CMK (cell line): Measurements from ENCODE around the gene APOOL.

ENCODE experiments used
- DNase-seq: peaks from one replicate; pipeline ENCODE4 v3.0.0-alpha.2; 2010; ENCODE audit warnings: low read depth

Gene APOOL

DNA sequence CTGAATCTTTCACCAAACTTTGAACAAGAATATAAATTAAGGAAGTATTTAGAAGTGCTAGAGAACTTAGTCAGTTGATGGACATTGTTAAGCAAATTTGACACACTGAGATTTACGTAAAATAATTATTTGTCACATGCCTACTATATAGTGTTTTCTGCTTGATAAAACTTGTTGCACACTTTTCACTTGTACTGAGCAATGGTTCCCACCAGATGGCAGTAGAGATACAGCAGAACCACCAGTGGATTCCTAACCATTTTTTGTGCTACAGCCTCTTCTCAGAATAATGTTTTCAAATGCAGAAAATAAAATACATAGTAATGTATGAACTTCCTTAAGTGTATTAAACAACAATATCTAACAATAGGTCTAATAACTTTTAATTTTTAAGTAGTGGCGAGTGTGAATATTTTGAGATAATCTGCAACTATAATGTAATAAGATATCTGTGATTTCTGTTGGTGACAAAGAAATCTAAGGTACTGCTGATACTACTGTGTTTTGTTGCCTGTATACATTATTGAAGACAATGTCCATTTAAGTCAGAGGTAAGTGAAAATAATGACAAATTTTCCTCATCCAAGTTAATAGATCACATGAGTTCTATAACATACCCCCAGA, 81.2 kb downstream of the APOOL start:
- no peak for DNase-seq

DNA sequence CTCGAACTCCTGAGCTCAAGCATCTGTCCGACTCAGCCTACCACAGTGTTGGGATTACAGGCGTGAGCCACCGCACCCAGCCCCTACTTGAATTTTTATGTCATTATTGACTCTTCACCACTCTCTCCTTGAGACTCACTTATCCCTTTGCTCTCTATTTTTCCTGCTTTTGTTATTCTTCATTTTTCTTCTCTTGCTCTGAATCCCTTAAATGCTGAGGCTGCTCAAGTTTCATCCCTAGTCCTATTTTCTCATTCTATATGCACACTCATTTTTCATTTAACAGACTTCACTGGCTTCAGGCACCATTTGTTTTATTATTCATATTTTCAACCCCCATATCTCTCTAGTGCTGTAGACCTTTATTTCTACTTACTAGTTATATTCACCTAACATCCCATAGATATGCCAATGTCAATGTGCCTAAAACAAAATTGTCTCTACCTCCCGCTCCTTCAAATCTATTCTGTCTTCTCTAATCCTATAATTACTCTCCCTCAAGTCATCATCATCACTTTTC, 85.7 kb downstream of the APOOL start:
- no peak for DNase-seq

DNA sequence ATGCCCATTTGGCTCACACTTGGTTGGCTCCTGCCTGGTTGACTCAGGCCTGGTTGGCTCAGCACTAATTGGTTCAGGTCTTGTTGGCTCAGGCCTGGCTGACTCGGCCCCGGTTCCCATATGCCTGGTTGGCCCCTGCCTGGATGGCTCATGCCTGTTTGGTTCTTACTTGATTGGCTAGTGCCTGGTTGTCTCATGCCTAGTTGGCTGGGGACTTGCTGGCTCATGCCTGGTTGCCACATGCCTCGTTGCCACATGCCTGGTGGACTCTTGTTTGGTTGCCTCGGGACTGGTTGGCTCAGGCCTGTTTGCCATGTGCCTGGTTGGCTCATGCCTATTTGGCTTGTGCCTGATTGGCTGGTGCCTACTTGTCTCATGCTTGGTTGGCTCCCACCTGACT, 103.7 kb downstream of the APOOL start:
- DNase-seq: no peak

DNA sequence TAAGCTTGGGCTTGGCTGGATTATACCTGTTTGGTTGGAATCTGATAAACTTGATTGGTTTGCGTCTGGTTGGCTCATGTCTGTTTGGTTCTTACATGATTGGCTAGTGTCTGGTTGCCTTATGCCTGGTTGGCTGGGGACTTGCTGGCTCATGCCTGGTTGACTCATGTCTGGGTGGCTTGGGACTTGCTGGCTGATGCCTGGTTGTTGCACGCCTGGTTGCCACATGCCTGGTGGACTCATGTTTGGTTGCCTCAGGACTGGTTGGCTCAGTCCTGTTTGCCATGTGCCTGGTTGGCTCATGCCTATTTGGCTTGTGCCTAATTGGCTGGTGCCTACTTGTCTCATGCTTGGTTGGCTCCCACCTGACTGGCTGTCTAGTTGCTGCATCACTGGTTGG, 104.5 kb downstream of the APOOL start:
- no peak for DNase-seq

DNA sequence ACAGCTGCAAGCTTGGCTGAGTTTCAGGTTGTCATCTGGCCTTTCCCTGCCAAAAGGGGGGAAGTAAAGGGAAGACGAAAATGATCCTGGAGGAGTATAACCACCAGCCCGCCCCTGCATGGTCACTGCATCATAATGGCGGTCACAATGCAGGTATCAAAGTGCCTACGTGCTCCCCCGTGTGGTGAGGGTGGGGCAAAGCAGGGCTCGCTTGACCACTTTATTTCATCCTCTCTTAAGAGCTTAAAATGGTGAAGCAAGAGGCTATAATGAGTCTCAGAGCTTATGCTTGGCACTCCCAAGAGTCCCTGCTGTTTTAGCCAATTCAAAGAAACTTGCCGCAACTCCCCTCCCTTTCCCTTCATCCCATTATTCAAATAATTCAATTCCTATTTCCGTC, 105.6 kb downstream of the APOOL start:
- DNase-seq: no peak

DNA sequence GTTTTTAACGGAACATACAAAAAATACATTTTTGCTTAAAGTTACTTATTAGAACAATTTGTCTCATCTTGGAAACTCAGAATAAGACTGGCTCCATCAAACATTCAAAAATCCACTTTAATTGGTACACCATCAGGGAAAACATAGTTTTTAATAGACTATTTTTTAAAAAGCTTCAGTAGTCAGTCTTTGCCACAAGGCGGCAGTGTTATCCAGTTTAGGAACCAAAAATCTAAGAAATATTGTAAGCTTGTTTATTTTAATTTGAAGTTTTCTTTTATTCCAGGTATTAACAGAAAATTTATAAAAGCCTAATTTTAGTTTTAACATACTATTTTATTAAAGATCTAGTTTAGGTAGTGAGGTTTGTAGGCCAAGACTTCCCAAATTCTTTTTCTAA, 107.7 kb downstream of the APOOL start:
- DNase-seq: no peak

DNA sequence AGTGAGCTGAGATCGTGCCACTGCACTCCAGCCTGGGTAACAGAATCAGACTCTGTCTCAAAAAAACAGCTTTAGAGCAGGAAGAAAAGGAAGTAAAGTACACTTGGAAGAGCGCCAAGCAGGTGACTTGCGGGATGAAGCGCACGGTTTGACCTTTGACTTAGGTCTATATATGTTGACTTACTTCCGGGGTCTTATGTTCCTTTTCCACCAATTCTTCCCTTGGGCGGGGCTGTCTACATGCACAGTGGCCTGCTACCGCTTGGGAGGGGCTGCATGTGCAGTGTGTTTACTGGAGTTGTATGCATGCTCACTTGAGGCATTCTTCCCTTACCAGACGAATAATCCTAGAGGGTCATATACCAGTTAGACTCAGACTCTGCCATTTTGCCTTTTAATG, 108.6 kb downstream of the APOOL start:
- no peak for DNase-seq

DNA sequence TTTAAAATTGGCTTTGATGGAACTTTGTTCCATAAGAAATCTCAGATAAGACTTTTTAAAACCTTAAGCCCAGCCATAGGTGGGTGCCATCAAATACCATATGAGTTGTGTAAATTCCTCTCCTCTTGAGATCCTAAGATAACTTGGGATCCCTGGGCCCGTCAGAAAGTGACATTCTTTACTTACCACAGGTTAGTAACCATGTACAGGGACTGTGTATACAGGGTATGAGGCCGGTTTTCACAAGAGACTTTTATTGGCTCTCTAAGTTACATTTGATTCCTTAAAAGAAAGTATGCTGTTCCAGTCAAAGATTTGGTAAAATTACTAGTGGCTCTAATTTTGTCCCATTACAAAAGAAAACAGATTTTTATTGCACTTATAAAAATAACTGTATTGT, 110.1 kb downstream of the APOOL start:
- DNase-seq: no peak

DNA sequence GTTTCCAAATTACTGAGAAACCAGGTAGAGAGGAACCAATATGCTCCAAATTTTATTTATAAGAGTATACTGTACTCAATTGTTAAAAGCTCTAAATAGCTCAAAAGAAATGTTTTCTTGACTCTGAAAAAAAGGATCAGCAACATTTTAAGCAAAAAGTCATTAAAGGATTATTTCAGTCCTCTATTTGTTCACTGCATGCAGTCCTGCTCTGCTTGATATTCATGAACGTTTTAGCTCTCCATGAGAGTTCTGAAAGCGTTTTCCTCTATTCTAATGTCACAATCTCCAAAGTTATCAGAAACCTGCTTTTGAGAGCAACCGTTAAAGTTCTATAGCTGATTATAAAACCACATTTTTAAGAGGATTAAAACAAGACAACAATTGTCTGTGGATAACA, 110.5 kb downstream of the APOOL start:
- no peak for DNase-seq

DNA sequence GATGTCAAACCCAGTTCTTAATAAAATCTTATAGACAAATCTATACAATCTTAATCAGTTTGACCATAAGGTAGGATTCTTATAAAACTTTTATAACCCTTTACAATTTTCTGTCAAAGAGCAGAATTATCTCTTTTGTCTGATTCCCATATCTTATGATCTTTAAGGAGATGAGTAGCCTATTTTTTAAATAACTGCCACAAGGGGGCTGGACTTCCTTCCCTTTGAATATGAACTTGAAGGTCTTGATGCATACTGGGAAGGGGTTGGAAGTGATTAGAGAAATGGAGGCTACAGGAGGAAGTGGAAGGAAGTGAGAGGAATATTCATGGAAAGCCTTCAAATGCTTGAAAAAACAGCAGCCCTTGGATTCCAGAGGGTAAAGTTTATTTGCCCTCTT, 111.1 kb downstream of the APOOL start:
- DNase-seq: no peak

DNA sequence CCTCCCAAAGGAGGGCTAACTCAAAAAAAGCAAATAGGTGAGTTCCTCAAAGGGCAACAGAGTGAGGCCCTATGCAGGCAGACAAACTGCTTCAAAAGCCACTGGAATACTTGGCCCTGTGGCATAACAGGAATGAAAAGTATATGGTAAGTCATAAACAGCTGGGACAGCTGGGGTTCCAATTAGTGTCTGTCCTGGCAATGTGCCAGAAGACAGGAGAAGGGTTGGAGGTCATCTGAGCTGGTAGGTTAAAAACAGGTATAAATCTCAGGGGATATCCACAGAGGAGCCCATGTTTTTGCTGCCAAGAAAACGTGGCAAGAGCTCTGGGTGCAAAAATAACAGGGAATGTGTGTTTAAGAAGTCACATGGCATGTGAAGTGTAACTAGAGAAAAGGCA, 111.6 kb downstream of the APOOL start:
- DNase-seq: no peak

DNA sequence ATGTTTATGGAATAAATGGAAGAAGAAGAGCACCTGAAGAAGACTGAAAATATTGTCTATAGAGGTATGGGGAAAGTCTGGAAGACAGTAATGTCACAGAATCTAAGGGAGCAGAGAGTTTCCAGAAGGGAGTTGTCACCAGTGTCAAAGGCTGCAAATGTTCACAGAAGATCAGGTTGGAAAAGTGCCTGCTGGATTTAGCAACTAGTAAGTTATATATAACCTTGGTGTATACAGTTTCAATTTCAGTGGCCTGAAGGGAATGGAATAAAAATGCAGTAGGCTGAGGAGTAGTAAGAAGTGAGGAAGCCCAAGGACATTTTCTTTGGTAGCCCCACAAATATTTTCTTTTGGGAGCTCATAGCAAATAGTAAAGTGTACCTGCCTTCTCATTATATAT, 132.7 kb downstream of the APOOL start:
- no peak for DNase-seq

DNA sequence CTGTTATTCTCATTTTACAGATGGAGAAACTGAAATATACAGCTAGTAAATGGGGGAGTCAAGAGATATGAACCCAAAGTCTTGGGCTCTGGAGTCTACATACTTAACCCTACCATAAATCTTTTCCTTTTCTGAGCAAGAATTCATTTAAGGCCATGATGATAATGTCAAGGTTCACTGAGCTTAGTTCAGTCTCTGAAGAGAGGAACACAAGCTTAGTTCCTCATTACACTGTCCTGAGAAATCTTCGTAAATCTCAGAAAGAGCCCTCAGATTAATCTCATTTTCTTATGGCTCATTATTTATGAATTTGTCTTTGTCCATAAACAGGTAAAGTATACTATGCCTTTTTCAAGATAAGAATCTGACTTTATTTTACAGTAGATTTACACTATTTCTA, 135.7 kb downstream of the APOOL start:
- no peak for DNase-seq

DNA sequence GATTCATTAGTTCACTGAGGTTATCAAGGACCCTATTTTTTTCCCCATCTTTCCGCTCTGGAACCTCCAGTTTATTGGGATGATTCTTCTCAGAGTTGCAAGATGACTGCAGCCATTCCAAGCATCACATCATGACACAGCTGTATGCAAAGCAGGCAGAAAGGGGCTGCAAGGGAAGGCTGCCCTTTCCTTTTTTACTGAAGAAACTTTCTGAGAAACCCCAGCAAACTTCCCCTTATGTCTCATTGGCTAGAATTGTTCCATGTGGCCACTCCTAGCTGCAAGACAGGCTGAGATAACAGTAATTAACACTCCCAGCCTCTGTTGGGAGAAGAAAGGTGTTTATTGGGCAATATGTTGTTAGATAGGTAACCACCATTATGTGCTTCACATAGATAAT, 137.3 kb downstream of the APOOL start:
- no peak for DNase-seq
